DMS53 treated with DMSO at 0.1 percent for 48 hours (cell line): Measurements from ENCODE around the gene PPP1R3D.
"Not testable (repeated sequence)": the region's sequence is repeated elsewhere in the genome, so short reads cannot be mapped to it uniquely, and the experiment has no call there.

Source experiments
- DNase-seq: peaks from one replicate; lab custom pipeline; 2025; ENCODE audit not compliant: unreplicated experiment; lab: John Stamatoyannopoulos, UW

Gene PPP1R3D

DNA sequence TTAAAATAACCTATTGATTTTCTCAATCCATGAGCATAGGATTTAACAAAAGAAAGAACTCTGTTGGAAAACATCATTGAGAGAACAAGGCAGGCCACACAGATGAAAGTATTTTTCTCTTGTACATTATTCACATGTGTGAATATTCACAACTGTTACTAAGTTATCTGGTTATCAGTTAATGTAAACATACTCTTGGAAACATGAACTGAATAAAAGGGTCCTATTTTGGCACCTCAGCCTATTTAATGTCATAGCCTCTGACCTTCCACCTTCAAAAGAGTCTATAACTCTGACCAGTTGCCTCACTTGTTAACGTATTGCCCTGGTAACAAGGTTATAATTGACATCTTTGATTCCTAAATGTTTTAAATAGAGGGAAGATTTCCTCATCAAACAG lies 14.7 kb downstream of the PPP1R3D start:
- no peak for DNase-seq

DNA sequence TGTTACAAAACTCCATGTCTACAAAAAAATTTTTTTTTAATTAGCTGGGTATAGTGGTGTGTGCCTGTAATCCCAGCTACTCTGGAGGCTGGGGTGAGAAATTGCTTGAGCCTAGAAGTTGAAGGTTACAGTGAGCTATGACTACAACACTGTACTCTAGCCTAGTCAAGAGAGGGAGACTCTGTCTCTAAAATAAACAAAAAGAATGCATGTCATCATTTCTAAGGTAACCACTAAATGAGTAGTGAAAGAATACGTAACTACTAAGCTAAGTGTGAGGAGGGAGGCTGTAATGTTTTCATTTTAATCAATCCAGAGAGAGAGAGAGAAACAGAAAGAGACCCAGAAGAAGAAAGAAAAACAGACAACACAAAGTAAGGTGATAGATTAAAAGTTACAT lies 16.6 kb downstream of the PPP1R3D start:
- no peak for DNase-seq

DNA sequence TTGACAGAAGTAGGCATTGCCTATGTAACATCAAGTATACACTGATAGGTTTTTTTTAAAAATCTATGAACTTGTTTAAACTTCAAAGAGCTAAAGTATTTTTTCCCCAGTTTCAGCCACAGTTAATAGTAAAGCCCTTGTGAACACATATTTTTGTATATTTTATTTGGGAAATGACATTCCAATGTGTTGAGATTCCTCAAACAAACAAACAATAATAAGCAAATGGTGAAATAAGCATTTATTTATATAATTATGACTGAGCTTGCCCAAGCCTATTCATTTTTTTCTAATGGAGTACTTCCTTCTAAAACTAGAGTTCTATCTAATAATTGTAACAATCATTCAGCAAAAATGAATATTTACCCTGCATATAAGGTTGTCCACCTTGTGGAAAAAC lies 19.2 kb downstream of the PPP1R3D start:
- no peak for DNase-seq

DNA sequence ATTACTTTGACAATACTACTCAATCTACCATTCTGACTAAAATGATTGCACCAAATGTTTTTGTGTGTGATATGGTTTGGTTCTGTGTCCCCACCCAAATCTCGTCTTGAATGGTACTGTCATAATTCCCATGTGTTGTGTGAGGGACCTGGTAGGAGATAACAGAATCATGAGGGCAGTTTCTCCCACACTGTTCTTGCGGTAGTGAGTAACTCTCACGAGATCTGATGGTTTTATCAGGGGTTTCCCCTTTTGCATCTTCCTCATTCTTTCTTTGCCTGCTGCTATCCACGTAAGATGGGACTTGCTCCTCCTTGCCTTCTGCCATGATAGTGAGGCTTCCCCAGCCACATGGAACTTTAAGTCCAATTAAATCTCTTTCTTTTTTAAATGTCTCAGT lies 27.5 kb downstream of the PPP1R3D start:
- no peak for DNase-seq

DNA sequence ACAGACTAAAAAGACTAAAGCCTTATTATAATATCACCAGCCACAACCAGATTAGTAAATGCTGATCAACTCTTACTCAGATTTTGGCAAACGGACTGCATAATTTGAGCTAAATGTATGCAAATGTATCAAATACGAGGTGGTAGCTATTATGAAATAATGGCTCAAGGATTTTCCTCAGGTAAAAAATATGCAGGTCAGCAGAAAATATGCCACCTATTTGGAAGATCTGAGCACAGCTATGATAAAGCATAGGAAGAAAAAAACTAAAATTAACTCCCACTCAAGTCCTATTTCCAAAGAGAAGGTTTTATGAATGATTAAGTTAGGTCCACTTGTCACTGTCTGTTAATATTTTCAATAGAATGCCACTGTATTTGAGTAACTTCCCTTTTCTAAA lies 29.1 kb downstream of the PPP1R3D start:
- DNase-seq = no peak

- no peak for DNase-seq
These were observed 31.2 kb downstream of the PPP1R3D start for GRCh38 chr20:59908855-59909254.

GRCh38 chr20:59903621-59904020 lies 36.5 kb downstream of the PPP1R3D start:
- no peak for DNase-seq

- DNase-seq = no peak
These were observed 37.6 kb downstream of the PPP1R3D start for GRCh38 chr20:59902470-59902869.

DNA sequence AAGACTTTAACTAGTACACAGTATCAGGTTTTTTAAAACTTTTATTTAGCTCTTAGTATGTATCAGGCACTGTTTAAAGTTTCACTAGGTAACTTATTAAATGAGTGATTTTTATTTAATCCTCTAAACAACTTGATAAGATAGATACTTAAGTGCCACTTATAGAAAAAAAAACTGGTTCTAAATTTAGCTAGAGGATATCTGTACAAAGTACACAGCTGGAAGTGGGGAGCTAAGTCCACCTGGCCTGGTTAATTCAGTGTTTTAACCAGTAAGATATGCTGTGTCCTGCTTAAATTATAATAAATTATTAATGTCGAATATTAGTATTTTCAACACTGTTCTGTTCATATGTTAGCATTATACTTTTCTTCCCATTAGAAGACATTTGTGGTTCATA lies 44.2 kb downstream of the PPP1R3D start:
- no peak for DNase-seq

GRCh38 chr20:59891581-59891980 lies 48.5 kb downstream of the PPP1R3D start:
- peak; percentile 3 for DNase-seq

- DNase-seq = not testable (repeated sequence)
These were observed 50.1 kb downstream of the PPP1R3D start for GRCh38 chr20:59890035-59890434.

DNA sequence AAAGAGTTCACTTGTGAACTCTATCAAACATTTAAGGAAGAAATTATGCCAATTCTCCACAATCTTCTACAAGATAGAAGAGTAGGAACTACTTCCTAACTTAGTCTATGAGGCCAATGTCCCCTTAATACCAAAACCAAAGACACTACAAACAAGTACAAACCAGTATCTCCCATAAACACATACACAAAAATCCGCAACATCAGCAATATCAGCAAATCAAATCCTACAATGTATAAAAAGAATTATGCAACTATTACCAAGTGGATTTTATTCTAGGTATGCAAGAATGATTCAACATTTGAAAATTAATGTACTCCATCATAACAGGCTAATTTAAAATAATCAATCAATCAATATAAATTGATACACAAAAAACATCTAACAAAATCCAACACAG lies 52.1 kb downstream of the PPP1R3D start:
- no peak for DNase-seq
